IMR-90 (cell line): ENCODE data around the gene CNOT6. TPM values are rescaled to one million over a fixed set of nuclear protein-coding genes. Genes with fewer than 3 reads are reported as not detected.

Experiments used
- ATAC-seq: fragments of 200-7000 bp; cut with Tn5 transposase; 2 replicates; pipeline ENCODE4 v1.9.1; 2020; ENCODE audit warnings: low read depth, mild to moderate bottlenecking, moderate library complexity
- BruUV-seq: library from RNA; stranded (reverse); fragments of 400-500 nt; replicated peaks from 2 replicates; lab custom pipeline; 2021; lab: Mats Ljungman, UMichigan
- CTCF ChIA-PET: fragments of 300-600 bp; formaldehyde crosslinking; extraction: SDS; loops from one replicate; lab custom pipeline; 2021; ENCODE audit warnings: antibody characterized with exemption; lab: Yijun Ruan, JAX
- POLR2A ChIA-PET: fragments of 300-600 bp; sonication (Branson Sonifier 250); formaldehyde crosslinking; loops from one replicate; lab custom pipeline; 2022; ENCODE audit warnings: antibody characterized with exemption; ENCODE audit not compliant: unreplicated experiment; lab: Charles Lee
- DNase-seq: peaks from one replicate; pipeline ENCODE4 v3.0.0; 2013
- H2AFZ ChIP-seq: replicated peaks from 2 replicates; pipeline ENCODE3; 2013; ENCODE audit warnings: low read length, mild to moderate bottlenecking; ENCODE audit not compliant: poor library complexity
- H2AK5ac ChIP-seq: 2 replicates; pipeline ENCODE4 v1.6.1; 2013; ENCODE audit warnings: low read depth, low read length, inconsistent platforms
- H2AK9ac ChIP-seq: replicated peaks from 2 replicates; pipeline ENCODE3; 2013; ENCODE audit warnings: mild to moderate bottlenecking, low read depth, low read length, moderate library complexity; ENCODE audit not compliant: poor library complexity
- H2BK120ac ChIP-seq: 2 replicates; pipeline ENCODE4 v1.6.1; 2013; ENCODE audit warnings: low read depth, low read length, inconsistent platforms
- H2BK15ac ChIP-seq: 3 replicates; pipeline ENCODE4 v1.6.1; 2013; ENCODE audit warnings: low read depth, low read length, inconsistent platforms
- H2BK20ac ChIP-seq: 2 replicates; pipeline ENCODE4 v1.6.1; 2013; ENCODE audit warnings: low read depth, mild to moderate bottlenecking, inconsistent platforms, low read length, moderate library complexity
- H2BK5ac ChIP-seq: 2 replicates; pipeline ENCODE4 v1.6.1; 2013; ENCODE audit warnings: mild to moderate bottlenecking, low read depth, low read length, inconsistent platforms; ENCODE audit not compliant: poor library complexity, severe bottlenecking
- H3K14ac ChIP-seq: replicated peaks from 2 replicates; pipeline ENCODE4 v1.6.1; 2013; ENCODE audit warnings: low read depth, low read length, inconsistent platforms
- H3K18ac ChIP-seq: 2 replicates; pipeline ENCODE4 v1.6.1; 2013; ENCODE audit warnings: low read depth, low read length, control low read depth
- H3K23ac ChIP-seq: 2 replicates; pipeline ENCODE4 v1.6.1; 2013; ENCODE audit warnings: low read depth, low read length, inconsistent platforms
- H3K27ac ChIP-seq: 2 replicates; pipeline ENCODE4 v1.5.1; 2013; ENCODE audit warnings: mild to moderate bottlenecking, control low read depth, low read length; ENCODE audit not compliant: insufficient read depth
- H3K27me3 ChIP-seq: 2 replicates; pipeline ENCODE4 v1.6.1; 2013; ENCODE audit warnings: low read length; ENCODE audit not compliant: control insufficient read depth, insufficient read depth
- H3K36me3 ChIP-seq: 2 replicates; pipeline ENCODE4 v1.6.1; 2013; ENCODE audit warnings: low read length, mixed read lengths; ENCODE audit not compliant: control insufficient read depth, insufficient read depth
- H3K4ac ChIP-seq: 2 replicates; pipeline ENCODE4 v1.6.1; 2013; ENCODE audit warnings: low read depth, low read length, inconsistent platforms
- H3K4me1 ChIP-seq: 2 replicates; pipeline ENCODE4 v1.6.1; 2013; ENCODE audit warnings: low read length, mixed read lengths; ENCODE audit not compliant: control insufficient read depth, insufficient read depth
- H3K4me2 ChIP-seq: 2 replicates; pipeline ENCODE4 v1.6.1; 2013; ENCODE audit warnings: low read depth, mild to moderate bottlenecking, control low read depth, low read length, moderate library complexity
- H3K4me3 ChIP-seq: 2 replicates; pipeline ENCODE4 v1.5.1; 2013; ENCODE audit warnings: low read depth, mild to moderate bottlenecking, control low read depth, low read length, moderate library complexity; ENCODE audit not compliant: insufficient read depth
- H3K56ac ChIP-seq: 2 replicates; pipeline ENCODE4 v1.6.1; 2013; ENCODE audit warnings: low read length, inconsistent platforms; ENCODE audit not compliant: insufficient read depth; ENCODE audit errors: extremely low read depth
- H3K79me1 ChIP-seq, 2 experiments: 2 replicates each; pipeline ENCODE4 v1.6.1; 2013; ENCODE audit warnings: low read length in 2 of 2, inconsistent platforms in 1 of 2, low read depth in 1 of 2
- H3K9ac ChIP-seq: 2 replicates; pipeline ENCODE4 v1.6.1; 2013; ENCODE audit warnings: low read depth, low read length, control low read depth
- H3K9me1 ChIP-seq: 2 replicates; pipeline ENCODE4 v1.6.1; 2013; ENCODE audit warnings: low read length, inconsistent platforms; ENCODE audit not compliant: insufficient read depth
- H3K9me3 ChIP-seq: 2 replicates; pipeline ENCODE4 v1.6.1; 2013; ENCODE audit warnings: low read length; ENCODE audit not compliant: control insufficient read depth, insufficient read depth
- H4K20me1 ChIP-seq: 2 replicates; pipeline ENCODE4 v1.6.1; 2013; ENCODE audit warnings: low read length, inconsistent platforms; ENCODE audit not compliant: insufficient read depth
- H4K5ac ChIP-seq: 2 replicates; pipeline ENCODE4 v1.6.1; 2013; ENCODE audit warnings: mild to moderate bottlenecking, low read depth, low read length, control low read depth
- H4K8ac ChIP-seq, 2 experiments: 2 replicates each; pipeline ENCODE4 v1.6.1; 2013; ENCODE audit warnings: low read depth in 2 of 2, low read length in 2 of 2, control low read depth in 1 of 2, inconsistent platforms in 1 of 2
- H4K91ac ChIP-seq: 2 replicates; pipeline ENCODE4 v1.6.1; 2013; ENCODE audit warnings: low read depth, low read length, inconsistent platforms; ENCODE audit not compliant: insufficient read depth
- MAFK ChIP-seq: IDR thresholded peaks from 2 replicates; pipeline ENCODE4 v1.6.1; 2012; ENCODE audit warnings: low read depth, low read length, improper control_type of control experiment
- MAZ ChIP-seq: IDR thresholded peaks from 2 replicates; pipeline ENCODE4 v1.6.1; 2012; ENCODE audit warnings: low read depth, mild to moderate bottlenecking, low read length, improper control_type of control experiment, moderate library complexity, borderline replicate concordance
- MXI1 ChIP-seq: IDR thresholded peaks from 2 replicates; pipeline ENCODE4 v1.6.1; 2012; ENCODE audit warnings: low read depth, mild to moderate bottlenecking, low read length, moderate library complexity, borderline replicate concordance
- RAD21 ChIP-seq: IDR thresholded peaks from 2 replicates; pipeline ENCODE4 v1.6.1; 2012; ENCODE audit warnings: low read length, improper control_type of control experiment
- SMC3 ChIP-seq: fragments of 150-350 bp; IDR thresholded peaks from 2 replicates; pipeline ENCODE4 v1.6.1; 2016; ENCODE audit warnings: low read depth, mild to moderate bottlenecking, antibody characterized with exemption, low read length, moderate library complexity
- USF2 ChIP-seq: fragments of 150-350 bp; IDR thresholded peaks from 2 replicates; pipeline ENCODE4 v1.6.1; 2017; ENCODE audit warnings: mild to moderate bottlenecking, antibody characterized with exemption, low read length, low read depth
- WGBS, 2 experiments: methylation state at CpG; one replicate each; pipeline versions ENCODE4 v1.1.5 to v1.1.7; 2013; ENCODE audit warnings: missing lambda C conversion rate in 2 of 2; ENCODE audit not compliant: insufficient read length in 1 of 2; ENCODE audit errors: extremely low coverage in 2 of 2; 5-methylcytosine and 5-hydroxymethylcytosine counted together
- dilution Hi-C: fragments of 300-500 bp; cut with HindIII; formaldehyde crosslinking; loops from one replicate; pipeline ENCODE4 v1.14.3; 2018; ENCODE audit warnings: low sequenced_read_pairs; ENCODE audit not compliant: unreplicated experiment
- in situ Hi-C: fragments of 300-500 bp; cut with MboI; formaldehyde crosslinking; loops from 3 replicates; pipeline ENCODE4 v1.14.3; 2019; ENCODE audit warnings: low sequenced_read_pairs, inconsistent platforms, mixed read lengths
- intact Hi-C: fragments of 100-400 bp; cut with micrococcal nuclease; formaldehyde crosslinking; loops from 2 replicates; pipeline ENCODE4 v1.10.0; 2022
- polyA plus RNA-seq, 3 experiments: library from polyadenylated mRNA; depleted of rRNA; stranded (reverse); fragments of >200 nt; gene quantifications; 2 replicates each; pipeline ENCODE4 v1.2.3, GENCODE V29; 2012; ENCODE audit warnings: low replicate concordance in 1 of 3
- total RNA-seq: library from RNA; depleted of rRNA; stranded (reverse); fragments of >200 nt; gene quantifications from 2 replicates; pipeline ENCODE4 v1.2.3, GENCODE V29; 2012

The CNOT6 gene
- total and polyA plus RNA-seq, 2 of the 4 experiments (the other 2 are of a cell fraction): 9.7 to 10.8 TPM

GRCh38 chr5:180466316-180466715 lies 27.9 kb upstream of the CNOT6 start:
- Histone ChIP-seq H2BK15ac (no peak overlapping the region), H4K8ac (no peak overlapping the region), H3K9me1 (no peaks in the 10 kb centered on the region), H2BK5ac (no peak overlapping the region), H3K56ac (no peak overlapping the region), H2AK9ac (no peak overlapping the region), H2AK5ac (no peak overlapping the region), H4K5ac (no peak overlapping the region), H3K23ac (no peak overlapping the region), H4K91ac (no peak overlapping the region), H2AFZ (no peak overlapping the region), H3K4me3 (no peak overlapping the region), H3K36me3 (no peaks in the 10 kb centered on the region), H3K27ac (no peak overlapping the region), H3K27me3 (peaks cover 4% of the 10 kb centered on the region; the same call in 1 of the 2 replicates), H3K4me1 (no peaks in the 10 kb centered on the region), H3K14ac (no peak overlapping the region), H3K9me3 (peaks cover 2% of the 10 kb centered on the region; the same call in 1 of the 2 replicates), H3K79me1 (no peaks in the 10 kb centered on the region), H2BK120ac (no peak overlapping the region), H3K9ac (no peak overlapping the region), H3K4ac (no peak overlapping the region), H3K4me2 (no peak overlapping the region), H4K20me1 (no peaks in the 10 kb centered on the region), H2BK20ac (no peak overlapping the region), H3K18ac (no peak overlapping the region)
- no peak for ATAC-seq
- POLR2A ChIA-PET: no interaction called here
- DNase-seq: no peak
- no TSS peak for BruUV-seq
- CTCF ChIA-PET: interaction anchor here (1.2 kb wide), 1 partner anchor 173 kb away, joined by 4 read pairs; no protein-coding TSS in a partner anchor
- intact Hi-C loops: no loop called here
- dilution Hi-C loops: no loop called here
- in situ Hi-C loops: loop anchor here (25.0 kb wide), 1 partner anchor 329 kb away; no protein-coding TSS in a partner anchor
- WGBS, 2 experiments: 90% methylated on average over 5 of the region's 15 CpGs; no CpG with 5 or more reads in 1 of the 2 experiments
- TF ChIP-seq MAFK: no peak
- no peak for TF ChIP-seq RAD21
- TF ChIP-seq USF2: no peak
- no peak for TF ChIP-seq SMC3
- TF ChIP-seq MXI1: no peak
- TF ChIP-seq MAZ: no peak
